Neuronal stem cell (in vitro differentiated cells): ENCODE data around the gene BTBD1. TPM values are rescaled to one million over a fixed set of nuclear protein-coding genes. Genes with fewer than 3 reads are reported as not detected.

Experiments
- DNase-seq: peaks from one replicate; pipeline ENCODE4 v3.0.0-alpha.2; 2013; ENCODE audit warnings: low spot score
- H2AFZ ChIP-seq: one replicate; pipeline ENCODE4 v1.6.1; 2013; ENCODE audit warnings: mild to moderate bottlenecking, low read length, inconsistent platforms
- H2AK5ac ChIP-seq: 2 replicates; pipeline ENCODE4 v1.6.1; 2013; ENCODE audit warnings: low read depth, mild to moderate bottlenecking, inconsistent platforms, low read length, moderate library complexity, mixed read lengths
- H2BK120ac ChIP-seq: 2 replicates; pipeline ENCODE4 v1.6.1; 2013; ENCODE audit warnings: low read depth, mild to moderate bottlenecking, inconsistent platforms, low read length, moderate library complexity, mixed read lengths
- H2BK12ac ChIP-seq: one replicate; pipeline ENCODE4 v1.6.1; 2013; ENCODE audit warnings: low read length, inconsistent platforms
- H2BK15ac ChIP-seq: 2 replicates; pipeline ENCODE4 v1.6.1; 2013; ENCODE audit warnings: mild to moderate bottlenecking, low read length, inconsistent platforms, mixed read lengths
- H2BK5ac ChIP-seq: one replicate; pipeline ENCODE4 v1.6.1; 2013; ENCODE audit warnings: inconsistent platforms, mild to moderate bottlenecking, low read length, moderate library complexity
- H3K14ac ChIP-seq: one replicate; pipeline ENCODE4 v1.6.1; 2013; ENCODE audit warnings: low read length, inconsistent platforms
- H3K18ac ChIP-seq: 2 replicates; pipeline ENCODE4 v1.6.1; 2013; ENCODE audit warnings: low read length, inconsistent platforms
- H3K23ac ChIP-seq: 2 replicates; pipeline ENCODE4 v1.6.1; 2013; ENCODE audit warnings: low read depth, mild to moderate bottlenecking, mixed read lengths, low read length, inconsistent platforms; ENCODE audit not compliant: poor library complexity
- H3K27ac ChIP-seq: replicated peaks from 3 replicates; pipeline ENCODE4 v1.5.1; 2013; ENCODE audit warnings: low read length, inconsistent platforms
- H3K27me3 ChIP-seq, 3 experiments: 2 replicates each; pipeline ENCODE4 v1.6.1; 2013; ENCODE audit warnings: low read length in 3 of 3, mild to moderate bottlenecking in 2 of 3, inconsistent platforms in 1 of 3, low read depth in 1 of 3, mixed read lengths in 1 of 3, moderate library complexity in 1 of 3; ENCODE audit not compliant: control insufficient read depth in 3 of 3, insufficient read depth in 3 of 3
- H3K36me3 ChIP-seq, 2 donors: replicated peaks in 1 of 2; 2 replicates each; pipeline ENCODE4 v1.6.1; 2013; ENCODE audit warnings: low read length in 2 of 2; ENCODE audit not compliant: control insufficient read depth in 2 of 2, insufficient read depth in 2 of 2
- H3K4ac ChIP-seq: 2 replicates; pipeline ENCODE4 v1.6.1; 2013; ENCODE audit warnings: inconsistent platforms, mild to moderate bottlenecking, low read length, moderate library complexity
- H3K4me1 ChIP-seq, 2 donors: 1 replicate in 1 of 2; 2 replicates in 1 of 2; pipeline ENCODE4 v1.6.1; 2013; ENCODE audit warnings: low read length in 2 of 2, low read depth in 1 of 2; ENCODE audit not compliant: control insufficient read depth in 2 of 2, insufficient read depth in 1 of 2
- H3K4me2 ChIP-seq: one replicate; pipeline ENCODE4 v1.6.1; 2013; ENCODE audit warnings: mild to moderate bottlenecking, low read length, inconsistent platforms; ENCODE audit not compliant: insufficient read depth, poor library complexity, severe bottlenecking
- H3K4me3 ChIP-seq, 2 donors: 2 replicates each; pipeline ENCODE4 v1.5.1; 2013; ENCODE audit warnings: low read length in 2 of 2, mild to moderate bottlenecking in 2 of 2, inconsistent platforms in 1 of 2, moderate library complexity in 1 of 2
- H3K79me1 ChIP-seq: one replicate; pipeline ENCODE4 v1.6.1; 2013; ENCODE audit warnings: low read depth, mild to moderate bottlenecking, inconsistent platforms, low read length, moderate library complexity
- H3K9ac ChIP-seq: one replicate; pipeline ENCODE4 v1.6.1; 2013; ENCODE audit warnings: mild to moderate bottlenecking, low read depth, low read length, inconsistent platforms; ENCODE audit not compliant: poor library complexity
- H3K9me3 ChIP-seq, 2 donors: replicated peaks in 1 of 2; 2 replicates each; pipeline versions ENCODE3 to v1.6.1; 2013; ENCODE audit warnings: low read length in 2 of 2, mild to moderate bottlenecking in 2 of 2, inconsistent platforms in 1 of 2, low read depth in 1 of 2, mixed read lengths in 1 of 2, moderate library complexity in 1 of 2; ENCODE audit not compliant: control insufficient read depth in 2 of 2, insufficient read depth in 1 of 2
- H4K8ac ChIP-seq: one replicate; pipeline ENCODE4 v1.6.1; 2013; ENCODE audit warnings: low read depth, mild to moderate bottlenecking, inconsistent platforms, low read length, moderate library complexity
- H4K91ac ChIP-seq: one replicate; pipeline ENCODE4 v1.6.1; 2013; ENCODE audit warnings: low read length, low read depth, mild to moderate bottlenecking, inconsistent platforms; ENCODE audit not compliant: poor library complexity
- WGBS, 2 donors: extraction: QIAGEN DNeasy Blood & Tissue Kit; methylation state at CpG; one replicate each; pipeline ENCODE4 v1.1.7; 2013; ENCODE audit warnings: missing lambda C conversion rate in 2 of 2, mixed read lengths in 1 of 2; ENCODE audit not compliant: insufficient read length in 2 of 2, insufficient replicate concordance in 1 of 2; ENCODE audit errors: extremely low coverage in 2 of 2; 5-methylcytosine and 5-hydroxymethylcytosine counted together
- small RNA-seq: library from polyadenylated mRNA; stranded (forward); fragments of <200 nt; extraction: miRNeasy Mini kit (QIAGEN cat#:217004); gene quantifications from one replicate; pipeline ENCODE3, GENCODE V24; 2013; ENCODE audit not compliant: insufficient read depth

BTBD1 gene

GRCh38 chr15:82969353-82969752 lies 97.7 kb downstream of the BTBD1 start:
- Histone ChIP-seq H3K4me2 (no peak overlapping the region), H4K8ac (no peak overlapping the region), H2BK5ac (no peak overlapping the region), H3K79me1 (no peaks in the 10 kb centered on the region), H2BK12ac (no peak overlapping the region), H3K4me1 (no peaks in the 10 kb centered on the region), H3K23ac (no peak overlapping the region), H3K9ac (no peak overlapping the region), H2BK120ac (no peak overlapping the region), H3K36me3 (no peaks in the 10 kb centered on the region), H2AFZ (no peak overlapping the region), H3K18ac (no peak overlapping the region), H4K91ac (no peak overlapping the region), H3K4me3 (no peak overlapping the region), H3K14ac (no peak overlapping the region), H3K27ac (no peak overlapping the region), H3K9me3 (no peaks in the 10 kb centered on the region), H3K4ac (no peak overlapping the region), H3K27me3 (no peaks in the 10 kb centered on the region), H2BK15ac (no peak overlapping the region), H2AK5ac (no peak overlapping the region)
- WGBS, 2 donors = no CpG with 5 or more reads among the region's 7 CpGs
- no peak for DNase-seq

DNA sequence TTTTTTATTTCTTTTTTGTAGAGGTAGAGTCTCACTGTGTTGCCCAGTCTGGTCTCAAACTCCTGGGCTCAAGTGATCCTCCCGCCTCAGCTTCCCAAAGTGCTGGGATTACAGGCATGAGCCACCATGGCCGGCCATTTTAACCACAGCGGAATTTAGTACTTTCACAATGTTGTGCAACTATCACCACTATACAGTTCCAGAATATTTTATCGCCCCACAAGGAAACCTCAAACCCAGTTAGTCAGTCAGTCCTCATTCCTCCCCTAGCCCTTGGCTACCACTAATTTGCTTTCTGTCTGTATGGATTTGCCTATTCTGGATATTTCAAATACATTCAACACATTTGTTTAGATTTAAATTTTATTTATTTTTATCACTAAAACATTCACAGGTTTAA lies 99.0 kb downstream of the BTBD1 start:
- Histone ChIP-seq H3K27me3 (no peaks in the 10 kb centered on the region), H3K27ac (no peak overlapping the region), H3K9me3 (no peaks in the 10 kb centered on the region), H3K36me3 (no peaks in the 10 kb centered on the region), H2BK15ac (no peak overlapping the region), H2BK5ac (no peak overlapping the region), H3K14ac (no peak overlapping the region), H3K4me2 (no peak overlapping the region), H3K79me1 (no peaks in the 10 kb centered on the region), H3K9ac (no peak overlapping the region), H3K4me1 (no peaks in the 10 kb centered on the region), H2BK120ac (no peak overlapping the region), H4K8ac (no peak overlapping the region), H3K4ac (no peak overlapping the region), H2BK12ac (no peak overlapping the region), H2AK5ac (no peak overlapping the region), H4K91ac (no peak overlapping the region), H3K18ac (no peak overlapping the region), H2AFZ (no peak overlapping the region), H3K4me3 (no peak overlapping the region), H3K23ac (no peak overlapping the region)
- WGBS, 2 donors = no CpG with 5 or more reads among the region's 4 CpGs
- DNase-seq = no peak

DNA sequence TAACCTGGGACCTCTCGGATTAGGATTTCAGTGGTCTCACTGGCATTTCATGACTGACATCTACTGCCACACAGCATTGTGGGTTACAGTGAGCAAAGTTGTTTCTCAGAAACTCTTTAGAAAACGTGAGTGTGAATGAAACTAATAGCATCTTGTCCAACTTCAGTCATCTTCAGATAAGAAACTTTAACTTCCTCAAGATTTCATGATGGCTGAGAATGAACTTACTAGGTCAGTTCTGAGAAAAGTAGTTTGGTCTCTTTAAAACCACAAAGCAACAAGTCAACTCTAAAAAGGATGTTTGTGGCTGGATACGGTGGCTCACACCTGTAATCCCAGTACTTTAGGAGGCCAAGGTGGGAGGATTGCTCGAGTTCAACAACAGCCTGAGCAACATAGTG lies 100.4 kb downstream of the BTBD1 start:
- H3K4me1 ChIP-seq = no peaks in the 10 kb centered on the region
- no peak overlapping the region for H2BK12ac ChIP-seq
- no peak overlapping the region for H4K8ac ChIP-seq
- H3K9ac ChIP-seq = no peak overlapping the region
- no peak overlapping the region for H2BK120ac ChIP-seq
- no peak overlapping the region for H3K18ac ChIP-seq
- no peaks in the 10 kb centered on the region for H3K9me3 ChIP-seq
- H3K4me3 ChIP-seq = no peak overlapping the region
- H3K23ac ChIP-seq = no peak overlapping the region
- no peak overlapping the region for H3K4ac ChIP-seq
- H2AK5ac ChIP-seq = no peak overlapping the region
- H2BK5ac ChIP-seq = no peak overlapping the region
- WGBS, 2 donors = no CpG with 5 or more reads among the region's 4 CpGs
- H3K79me1 ChIP-seq = no peaks in the 10 kb centered on the region
- DNase-seq = no peak
- no peak overlapping the region for H3K14ac ChIP-seq
- no peak overlapping the region for H3K4me2 ChIP-seq
- no peaks in the 10 kb centered on the region for H3K36me3 ChIP-seq
- H4K91ac ChIP-seq = no peak overlapping the region
- no peak overlapping the region for H2BK15ac ChIP-seq
- no peak overlapping the region for H2AFZ ChIP-seq
- H3K27ac ChIP-seq = no peak overlapping the region
- no peaks in the 10 kb centered on the region for H3K27me3 ChIP-seq

Small RNA genes within 50 kb of the gene (small RNA-seq; reads per million reads assigned to genes)
- gene MIR4515 = not detected
